Measurements from ENCODE around the gene CNOT9.

The CNOT9 gene

DNA sequence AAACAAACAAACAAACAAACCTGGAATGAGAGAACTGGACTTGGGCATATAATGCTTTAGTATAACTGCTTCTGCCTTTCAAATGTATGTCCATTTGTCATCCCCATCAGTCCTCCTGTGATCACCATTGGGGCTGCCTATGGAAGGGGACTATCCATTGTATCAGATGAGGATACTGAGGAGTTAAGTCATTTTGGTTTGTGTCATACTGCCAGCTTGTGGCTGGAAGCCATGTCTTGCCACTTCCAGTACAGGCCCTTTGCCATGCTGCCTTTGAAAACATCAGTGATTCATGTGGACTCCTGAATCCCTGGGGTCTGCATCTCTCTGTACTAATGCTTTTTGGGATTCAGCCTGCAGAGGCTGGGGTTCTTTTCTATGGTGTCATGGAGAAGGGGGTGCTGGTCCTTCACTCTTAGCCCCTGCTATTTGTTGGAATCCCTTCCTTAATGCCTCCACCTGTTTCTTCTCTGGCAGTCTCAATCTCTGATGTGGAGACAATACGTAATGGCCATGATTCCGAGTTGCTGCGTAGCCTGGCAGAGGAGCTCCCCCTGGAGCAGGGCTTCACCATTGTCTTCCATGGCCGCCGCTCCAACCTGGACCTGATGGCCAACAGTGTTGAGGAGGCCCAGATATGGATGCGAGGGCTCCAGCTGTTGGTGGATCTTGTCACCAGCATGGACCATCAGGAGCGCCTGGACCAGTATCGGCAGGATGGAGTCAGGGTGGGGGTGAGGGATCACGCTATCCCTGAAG is 49.6 kb downstream of the CNOT9 start:
- no peaks in the 10 kb centered on the region for H3K27me3 ChIP-seq (ENCODE audit: control insufficient read depth in 1 of 2, insufficient read depth in 2 of 2, low read length in 2 of 2)
- no peaks in the 10 kb centered on the region for H3K4me1 ChIP-seq (ENCODE audit: control insufficient read depth in 1 of 2, insufficient read depth in 2 of 2, low read length in 2 of 2)
- H3K9me3 ChIP-seq (ENCODE audit: control insufficient read depth in 1 of 2, low read length in 2 of 2): no peaks in the 10 kb centered on the region
- H3K4me3 ChIP-seq (ENCODE audit: low read depth in 1 of 2, low read length in 2 of 2): no peak overlapping the region
- H3K9ac ChIP-seq (ENCODE audit: low read depth in 1 of 2, low read length in 2 of 2): no peak overlapping the region
- H3K36me3 ChIP-seq (ENCODE audit: control insufficient read depth in 1 of 2, insufficient read depth in 2 of 2, low read length in 2 of 2): no peaks in the 10 kb centered on the region
- H3K27ac ChIP-seq (ENCODE audit: low read depth, low read length): no peak overlapping the region

DNA sequence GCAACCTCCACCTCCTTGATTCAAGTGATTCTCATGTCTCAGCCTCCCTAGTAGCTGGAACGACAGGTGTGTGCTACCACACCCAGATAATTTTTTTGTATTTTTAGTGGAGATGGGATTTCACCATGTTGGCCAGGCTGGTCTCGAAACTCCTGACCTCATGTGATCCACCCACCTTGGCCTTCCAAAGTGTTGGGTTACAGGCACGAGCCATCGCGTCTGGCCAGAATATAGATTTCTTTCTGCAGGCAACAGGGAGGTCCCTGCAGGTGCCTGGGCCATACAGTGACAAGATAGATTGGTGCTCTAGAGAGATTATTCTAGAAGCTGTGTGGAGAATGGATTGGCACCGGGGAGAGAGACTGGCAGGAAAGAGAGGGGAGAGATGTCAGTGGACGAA is 52.4 kb downstream of the CNOT9 start:
- H3K9ac ChIP-seq (ENCODE audit: low read depth in 1 of 2, low read length in 2 of 2): no peak overlapping the region
- no peak overlapping the region for H3K27ac ChIP-seq (ENCODE audit: low read depth, low read length)
- no peaks in the 10 kb centered on the region for H3K36me3 ChIP-seq (ENCODE audit: control insufficient read depth in 1 of 2, insufficient read depth in 2 of 2, low read length in 2 of 2)
- no peaks in the 10 kb centered on the region for H3K4me1 ChIP-seq (ENCODE audit: control insufficient read depth in 1 of 2, insufficient read depth in 2 of 2, low read length in 2 of 2)
- no peak overlapping the region for H3K4me3 ChIP-seq (ENCODE audit: low read depth in 1 of 2, low read length in 2 of 2)
- H3K9me3 ChIP-seq (ENCODE audit: control insufficient read depth in 1 of 2, low read length in 2 of 2): no peaks in the 10 kb centered on the region
- H3K27me3 ChIP-seq (ENCODE audit: control insufficient read depth in 1 of 2, insufficient read depth in 2 of 2, low read length in 2 of 2): no peaks in the 10 kb centered on the region

DNA sequence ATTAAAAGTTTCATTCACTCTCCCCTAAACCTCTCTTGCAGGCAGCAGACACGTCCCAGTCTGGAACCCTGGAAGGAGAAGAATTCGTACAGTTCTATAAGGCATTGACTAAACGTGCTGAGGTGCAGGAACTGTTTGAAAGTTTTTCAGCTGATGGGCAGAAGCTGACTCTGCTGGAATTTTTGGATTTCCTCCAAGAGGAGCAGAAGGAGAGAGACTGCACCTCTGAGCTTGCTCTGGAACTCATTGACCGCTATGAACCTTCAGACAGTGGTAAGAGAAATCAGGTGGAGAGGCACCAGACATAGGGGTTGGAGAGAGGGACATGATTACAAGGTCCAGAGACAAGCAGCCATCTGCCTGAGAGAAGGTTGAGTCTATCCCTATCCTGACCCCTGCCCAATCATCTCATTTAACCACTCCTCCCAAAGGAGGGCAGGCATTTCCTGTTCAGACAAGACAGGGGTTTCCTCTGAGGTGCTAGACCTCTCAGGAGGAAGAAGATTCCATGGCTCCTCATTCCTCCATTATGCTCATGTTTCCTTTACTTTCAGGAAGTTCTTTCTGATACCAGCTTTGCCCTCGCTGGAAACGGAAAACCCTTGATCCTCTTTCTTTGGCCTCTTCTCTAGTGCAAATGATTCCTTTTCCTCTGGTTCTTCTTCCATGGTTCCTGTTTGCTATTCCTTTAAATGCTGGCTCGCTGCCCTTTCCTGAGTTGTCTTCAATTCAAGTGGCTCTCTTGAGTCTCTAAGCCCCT is 54.1 kb downstream of the CNOT9 start:
- Histone ChIP-seq H3K27ac (ENCODE audit: low read depth, low read length) (no peak overlapping the region), H3K9ac (ENCODE audit: low read depth in 1 of 2, low read length in 2 of 2) (no peak overlapping the region), H3K9me3 (ENCODE audit: control insufficient read depth in 1 of 2, low read length in 2 of 2) (no peaks in the 10 kb centered on the region)

DNA sequence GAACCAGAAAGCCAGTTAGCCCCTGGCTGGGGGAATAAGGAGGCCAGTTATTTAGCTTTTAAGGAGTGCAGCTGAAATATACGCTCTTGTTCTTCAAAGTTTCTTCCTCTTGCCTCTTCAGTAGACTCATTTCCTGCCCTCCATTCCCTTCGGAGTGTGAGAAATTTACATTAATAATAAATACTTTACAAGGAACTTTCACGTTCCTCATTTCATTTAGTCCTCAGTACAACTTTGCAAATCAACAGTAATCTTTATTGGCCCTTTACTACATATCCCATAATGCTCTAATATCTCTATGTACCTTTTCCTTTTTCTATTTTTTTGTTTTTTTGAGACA is 54.7 kb downstream of the CNOT9 start:
- no peaks in the 10 kb centered on the region for H3K27me3 ChIP-seq (ENCODE audit: control insufficient read depth in 1 of 2, insufficient read depth in 2 of 2, low read length in 2 of 2)
- no peaks in the 10 kb centered on the region for H3K36me3 ChIP-seq (ENCODE audit: control insufficient read depth in 1 of 2, insufficient read depth in 2 of 2, low read length in 2 of 2)

More for the DNA sequence above, 54.1 kb downstream of the CNOT9 start:
- H3K4me3 ChIP-seq (ENCODE audit: low read depth in 1 of 2, low read length in 2 of 2): no peak overlapping the region
- H3K27me3 ChIP-seq (ENCODE audit: control insufficient read depth in 1 of 2, insufficient read depth in 2 of 2, low read length in 2 of 2): no peaks in the 10 kb centered on the region
- H3K36me3 ChIP-seq (ENCODE audit: control insufficient read depth in 1 of 2, insufficient read depth in 2 of 2, low read length in 2 of 2): no peaks in the 10 kb centered on the region
- H3K4me1 ChIP-seq (ENCODE audit: control insufficient read depth in 1 of 2, insufficient read depth in 2 of 2, low read length in 2 of 2): no peaks in the 10 kb centered on the region

DNA sequence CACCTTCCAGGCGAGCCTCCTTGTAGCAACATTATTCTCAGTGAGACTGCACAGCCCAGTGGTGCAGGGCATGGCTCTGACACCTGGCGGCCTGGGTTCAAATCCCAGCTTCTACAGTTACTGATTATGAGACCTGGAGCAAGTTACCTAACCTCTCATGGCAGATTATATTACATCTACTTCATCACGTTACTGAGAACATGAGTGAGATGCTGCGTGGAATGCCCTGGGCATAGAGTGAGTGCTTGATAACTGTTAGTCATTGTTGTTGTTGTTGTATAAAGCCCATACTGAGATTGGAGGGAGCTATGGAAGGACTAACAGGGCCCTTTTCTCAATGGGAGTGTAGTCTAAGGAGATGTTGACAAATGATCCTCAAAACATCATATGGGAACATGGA is 57.7 kb downstream of the CNOT9 start:
- H3K27ac ChIP-seq (ENCODE audit: low read depth, low read length): no peak overlapping the region
- H3K4me3 ChIP-seq (ENCODE audit: low read depth in 1 of 2, low read length in 2 of 2): no peak overlapping the region
- no peaks in the 10 kb centered on the region for H3K36me3 ChIP-seq (ENCODE audit: control insufficient read depth in 1 of 2, insufficient read depth in 2 of 2, low read length in 2 of 2)
- no peaks in the 10 kb centered on the region for H3K9me3 ChIP-seq (ENCODE audit: control insufficient read depth in 1 of 2, low read length in 2 of 2)
- no peak overlapping the region for H3K9ac ChIP-seq (ENCODE audit: low read depth in 1 of 2, low read length in 2 of 2)
- no peaks in the 10 kb centered on the region for H3K27me3 ChIP-seq (ENCODE audit: control insufficient read depth in 1 of 2, insufficient read depth in 2 of 2, low read length in 2 of 2)
- no peaks in the 10 kb centered on the region for H3K4me1 ChIP-seq (ENCODE audit: control insufficient read depth in 1 of 2, insufficient read depth in 2 of 2, low read length in 2 of 2)

More for the DNA sequence above, 54.7 kb downstream of the CNOT9 start:
- H3K27ac ChIP-seq (ENCODE audit: low read depth, low read length): no peak overlapping the region
- no peaks in the 10 kb centered on the region for H3K4me1 ChIP-seq (ENCODE audit: control insufficient read depth in 1 of 2, insufficient read depth in 2 of 2, low read length in 2 of 2)
- no peak overlapping the region for H3K9ac ChIP-seq (ENCODE audit: low read depth in 1 of 2, low read length in 2 of 2)
- H3K4me3 ChIP-seq (ENCODE audit: low read depth in 1 of 2, low read length in 2 of 2): no peak overlapping the region
- no peaks in the 10 kb centered on the region for H3K9me3 ChIP-seq (ENCODE audit: control insufficient read depth in 1 of 2, low read length in 2 of 2)

DNA sequence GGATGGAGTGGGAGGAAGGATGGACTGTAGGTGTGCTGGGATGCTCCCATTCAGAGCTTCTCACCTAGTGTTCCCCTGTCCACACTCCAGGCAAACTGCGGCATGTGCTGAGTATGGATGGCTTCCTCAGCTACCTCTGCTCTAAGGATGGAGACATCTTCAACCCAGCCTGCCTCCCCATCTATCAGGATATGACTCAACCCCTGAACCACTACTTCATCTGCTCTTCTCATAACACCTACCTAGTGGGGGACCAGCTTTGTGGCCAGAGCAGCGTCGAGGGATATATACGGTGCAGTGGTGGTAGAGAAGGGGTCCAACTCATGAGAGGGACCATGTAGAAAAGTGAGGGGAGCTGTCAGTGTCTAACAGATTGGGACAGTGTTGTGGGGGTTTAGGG is 59.3 kb downstream of the CNOT9 start:
- Histone ChIP-seq H3K9ac (ENCODE audit: low read depth in 1 of 2, low read length in 2 of 2) (no peak overlapping the region), H3K4me1 (ENCODE audit: control insufficient read depth in 1 of 2, insufficient read depth in 2 of 2, low read length in 2 of 2) (no peaks in the 10 kb centered on the region), H3K27ac (ENCODE audit: low read depth, low read length) (no peak overlapping the region), H3K36me3 (ENCODE audit: control insufficient read depth in 1 of 2, insufficient read depth in 2 of 2, low read length in 2 of 2) (no peaks in the 10 kb centered on the region), H3K9me3 (ENCODE audit: control insufficient read depth in 1 of 2, low read length in 2 of 2) (no peaks in the 10 kb centered on the region), H3K4me3 (ENCODE audit: low read depth in 1 of 2, low read length in 2 of 2) (no peak overlapping the region), H3K27me3 (ENCODE audit: control insufficient read depth in 1 of 2, insufficient read depth in 2 of 2, low read length in 2 of 2) (no peaks in the 10 kb centered on the region)

DNA sequence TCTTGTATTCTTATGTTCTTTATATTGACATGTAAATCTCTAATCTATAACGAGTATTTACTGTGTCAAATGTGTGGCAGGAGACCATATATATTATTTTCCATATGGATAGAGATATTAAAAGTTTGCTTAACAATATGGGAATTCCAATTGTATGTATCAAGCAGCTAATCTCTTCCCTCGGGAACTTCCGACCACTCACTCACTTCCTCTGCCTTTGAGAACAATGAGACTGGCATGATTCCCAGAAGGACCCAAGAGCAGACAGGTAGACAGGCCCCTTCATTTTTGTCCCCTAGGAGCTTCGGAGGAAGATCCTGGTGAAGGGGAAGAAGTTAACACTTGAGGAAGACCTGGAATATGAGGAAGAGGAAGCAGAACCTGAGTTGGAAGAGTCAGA is 63.2 kb downstream of the CNOT9 start:
- peaks cover 11 to 25% of the 10 kb centered on the region in 2 donors for H3K36me3 ChIP-seq (ENCODE audit: control insufficient read depth in 1 of 2, insufficient read depth in 2 of 2, low read length in 2 of 2)
- H3K9ac ChIP-seq (ENCODE audit: low read depth in 1 of 2, low read length in 2 of 2): no peak overlapping the region
- no peaks in the 10 kb centered on the region for H3K9me3 ChIP-seq (ENCODE audit: control insufficient read depth in 1 of 2, low read length in 2 of 2)
- no peak overlapping the region for H3K4me3 ChIP-seq (ENCODE audit: low read depth in 1 of 2, low read length in 2 of 2)
- H3K4me1 ChIP-seq (ENCODE audit: control insufficient read depth in 1 of 2, insufficient read depth in 2 of 2, low read length in 2 of 2): no peaks in the 10 kb centered on the region
- H3K27ac ChIP-seq (ENCODE audit: low read depth, low read length): no peak overlapping the region
- H3K27me3 ChIP-seq (ENCODE audit: control insufficient read depth in 1 of 2, insufficient read depth in 2 of 2, low read length in 2 of 2): no peaks in the 10 kb centered on the region

DNA sequence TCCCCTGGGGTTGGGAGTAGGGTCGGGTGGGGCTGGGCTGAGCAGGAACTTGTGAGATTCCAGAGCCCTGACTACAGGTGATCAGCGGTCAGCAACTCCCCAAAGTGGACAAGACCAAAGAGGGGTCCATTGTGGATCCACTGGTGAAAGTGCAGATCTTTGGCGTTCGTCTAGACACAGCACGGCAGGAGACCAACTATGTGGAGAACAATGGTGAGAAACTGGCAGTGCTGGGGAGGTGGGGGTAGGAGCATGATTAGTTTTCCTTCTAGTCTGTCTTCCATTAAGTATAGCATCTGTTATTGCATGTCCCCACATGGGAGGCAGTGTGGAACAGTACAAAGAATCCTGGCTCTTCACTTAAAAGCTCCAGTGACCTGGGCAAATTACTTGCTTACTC is 67.1 kb downstream of the CNOT9 start:
- Histone ChIP-seq H3K9me3 (ENCODE audit: control insufficient read depth in 1 of 2, low read length in 2 of 2) (no peaks in the 10 kb centered on the region), H3K4me3 (ENCODE audit: low read depth in 1 of 2, low read length in 2 of 2) (no peak overlapping the region), H3K27ac (ENCODE audit: low read depth, low read length) (no peak overlapping the region), H3K4me1 (ENCODE audit: control insufficient read depth in 1 of 2, insufficient read depth in 2 of 2, low read length in 2 of 2) (no peaks in the 10 kb centered on the region), H3K9ac (ENCODE audit: low read depth in 1 of 2, low read length in 2 of 2) (no peak overlapping the region), H3K27me3 (ENCODE audit: control insufficient read depth in 1 of 2, insufficient read depth in 2 of 2, low read length in 2 of 2) (no peaks in the 10 kb centered on the region), H3K36me3 (ENCODE audit: control insufficient read depth in 1 of 2, insufficient read depth in 2 of 2, low read length in 2 of 2) (peaks cover 33 to 57% of the 10 kb centered on the region in 2 donors)

DNA sequence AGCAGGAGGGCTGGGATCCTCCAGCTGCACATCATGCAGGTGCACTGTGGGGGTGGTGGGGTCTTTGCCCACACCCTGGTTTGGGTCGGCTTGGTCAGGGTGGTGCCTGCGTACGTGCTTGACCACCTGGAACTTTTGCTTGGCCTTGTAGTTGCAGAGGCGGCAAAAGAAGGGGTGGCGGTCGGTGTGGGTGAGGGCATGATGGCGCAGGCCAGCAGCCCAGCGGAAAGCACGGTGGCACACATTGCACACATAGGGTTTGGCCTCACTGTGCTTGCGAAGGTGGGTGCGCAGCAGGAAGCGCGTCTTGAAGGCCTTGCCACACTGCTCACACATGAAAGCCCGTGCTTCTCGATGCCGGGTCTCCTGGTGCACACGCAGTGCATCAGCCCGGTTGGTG is 69.7 kb downstream of the CNOT9 start:
- H3K4me1 ChIP-seq (ENCODE audit: control insufficient read depth in 1 of 2, insufficient read depth in 2 of 2, low read length in 2 of 2): no peaks in the 10 kb centered on the region

DNA sequence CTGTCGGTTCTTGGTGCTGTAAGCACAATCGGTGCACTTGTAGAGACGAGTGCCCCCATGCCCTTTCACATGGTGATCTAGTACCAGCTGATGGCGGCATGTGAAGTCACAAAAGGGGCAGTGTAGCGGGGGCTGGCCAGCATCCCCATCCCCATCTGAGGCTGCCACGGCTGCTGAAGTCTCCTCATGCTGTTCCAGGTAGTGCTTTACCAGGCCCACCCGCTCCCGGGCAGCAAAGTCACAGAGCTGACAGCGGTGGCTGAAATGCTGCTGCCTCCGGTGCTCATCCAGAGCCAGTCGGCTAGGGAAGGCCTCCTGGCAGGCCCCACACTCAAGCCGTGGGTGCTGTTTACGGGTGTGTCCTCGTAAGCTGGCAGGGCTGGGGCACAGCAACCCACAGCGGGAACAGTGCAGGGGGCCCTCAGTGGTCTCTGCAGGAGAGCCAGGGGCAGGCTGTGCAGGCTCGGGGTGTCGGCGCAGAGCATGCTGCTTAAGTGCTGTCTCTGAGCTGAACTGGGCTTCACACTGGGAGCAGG is 73.5 kb downstream of the CNOT9 start:
- Histone ChIP-seq H3K9ac (ENCODE audit: low read depth in 1 of 2, low read length in 2 of 2) (no peak overlapping the region), H3K4me3 (ENCODE audit: low read depth in 1 of 2, low read length in 2 of 2) (no peak overlapping the region), H3K36me3 (ENCODE audit: control insufficient read depth in 1 of 2, insufficient read depth in 2 of 2, low read length in 2 of 2) (peaks cover 60 to 78% of the 10 kb centered on the region in 2 donors)

More for the DNA sequence above, 69.7 kb downstream of the CNOT9 start:
- Histone ChIP-seq H3K27me3 (ENCODE audit: control insufficient read depth in 1 of 2, insufficient read depth in 2 of 2, low read length in 2 of 2) (no peaks in the 10 kb centered on the region), H3K27ac (ENCODE audit: low read depth, low read length) (no peak overlapping the region), H3K9ac (ENCODE audit: low read depth in 1 of 2, low read length in 2 of 2) (no peak overlapping the region), H3K4me3 (ENCODE audit: low read depth in 1 of 2, low read length in 2 of 2) (no peak overlapping the region), H3K36me3 (ENCODE audit: control insufficient read depth in 1 of 2, insufficient read depth in 2 of 2, low read length in 2 of 2) (peaks cover 46 to 77% of the 10 kb centered on the region in 2 donors), H3K9me3 (ENCODE audit: control insufficient read depth in 1 of 2, low read length in 2 of 2) (no peaks in the 10 kb centered on the region)

More for the DNA sequence above, 73.5 kb downstream of the CNOT9 start:
- Histone ChIP-seq H3K9me3 (ENCODE audit: control insufficient read depth in 1 of 2, low read length in 2 of 2) (no peaks in the 10 kb centered on the region), H3K4me1 (ENCODE audit: control insufficient read depth in 1 of 2, insufficient read depth in 2 of 2, low read length in 2 of 2) (no peaks in the 10 kb centered on the region), H3K27me3 (ENCODE audit: control insufficient read depth in 1 of 2, insufficient read depth in 2 of 2, low read length in 2 of 2) (no peaks in the 10 kb centered on the region), H3K27ac (ENCODE audit: low read depth, low read length) (no peak overlapping the region)
